GM18517 (cell line): Measurements from ENCODE around the gene PRDM16.

Experiments used
- ATAC-seq: cut with Tn5 transposase; IDR thresholded peaks from one replicate; pipeline ENCODE4 v1.9.1; 2021; ENCODE audit warnings: mild to moderate bottlenecking, moderate library complexity; ENCODE audit not compliant: unreplicated experiment

The PRDM16 gene

DNA sequence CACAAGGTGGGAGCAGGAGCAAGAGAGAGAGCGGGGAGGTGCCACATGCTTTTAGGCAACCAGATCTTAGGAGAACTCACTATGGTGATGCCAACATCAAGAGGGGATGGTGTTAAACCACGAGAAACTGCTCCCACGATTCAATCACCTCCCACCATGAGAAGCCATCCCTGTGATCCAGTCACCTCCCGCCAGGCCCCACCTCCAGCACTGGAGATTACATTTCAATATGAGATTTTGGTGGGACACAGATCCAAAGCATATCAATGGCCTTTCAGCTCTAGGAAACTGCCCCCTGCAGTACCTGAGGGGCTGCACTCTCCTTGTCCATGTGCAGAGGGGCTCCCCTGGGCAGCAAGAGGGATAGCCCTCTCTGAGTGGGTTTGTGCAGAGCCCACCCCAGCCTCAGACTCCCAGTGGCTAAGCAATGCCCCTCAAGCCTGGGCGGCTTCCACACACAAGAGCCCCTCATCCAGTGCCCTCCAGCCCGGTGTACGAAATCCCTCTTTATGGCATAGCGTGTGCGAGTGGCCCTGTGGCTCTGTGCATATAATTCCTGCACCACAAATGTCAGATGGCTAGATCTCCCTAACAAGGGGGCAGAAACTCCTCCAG is 15.5 kb upstream of the PRDM16 start:
- ATAC-seq, result no peak

DNA sequence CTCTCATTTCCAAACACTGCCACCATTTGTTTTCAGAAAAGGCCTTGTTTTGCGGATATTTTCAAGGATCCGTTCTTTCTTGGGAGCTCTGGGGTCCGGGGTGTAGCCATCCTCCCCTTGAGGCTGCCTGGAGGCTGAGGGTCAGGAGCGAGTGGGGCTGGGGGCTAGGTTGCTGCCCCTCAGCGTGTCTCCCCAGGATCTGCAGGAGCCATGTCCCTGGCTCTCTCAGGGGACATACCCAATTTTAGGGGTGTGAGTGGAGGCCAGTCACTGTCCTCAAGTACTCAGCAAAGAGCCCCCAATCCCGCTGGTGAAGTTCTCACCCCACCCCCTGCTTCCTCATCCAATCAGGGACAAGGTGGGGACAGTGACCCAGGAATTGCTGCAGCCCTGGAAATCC is 15.0 kb upstream of the PRDM16 start:
- no peak for ATAC-seq

DNA sequence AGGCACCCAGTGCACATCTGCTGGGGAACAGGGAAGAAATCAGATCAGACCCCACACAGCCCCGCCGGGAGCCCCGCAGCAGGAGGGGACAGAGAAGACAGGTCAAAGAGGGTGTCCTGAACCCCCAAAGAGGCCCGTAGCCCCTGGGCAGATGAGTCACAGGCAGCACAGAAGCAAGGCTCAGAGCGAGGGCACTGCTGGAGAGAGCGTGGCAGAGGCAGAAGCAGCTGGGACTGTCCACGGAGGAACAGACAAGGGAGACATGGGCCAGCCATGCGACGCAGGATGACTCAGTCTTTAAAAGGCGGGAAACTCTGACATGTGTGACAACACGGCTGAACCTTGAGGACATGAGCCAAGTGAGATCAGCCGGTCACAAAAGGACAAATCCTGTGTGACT is 14.5 kb upstream of the PRDM16 start:
- ATAC-seq, result no peak

DNA sequence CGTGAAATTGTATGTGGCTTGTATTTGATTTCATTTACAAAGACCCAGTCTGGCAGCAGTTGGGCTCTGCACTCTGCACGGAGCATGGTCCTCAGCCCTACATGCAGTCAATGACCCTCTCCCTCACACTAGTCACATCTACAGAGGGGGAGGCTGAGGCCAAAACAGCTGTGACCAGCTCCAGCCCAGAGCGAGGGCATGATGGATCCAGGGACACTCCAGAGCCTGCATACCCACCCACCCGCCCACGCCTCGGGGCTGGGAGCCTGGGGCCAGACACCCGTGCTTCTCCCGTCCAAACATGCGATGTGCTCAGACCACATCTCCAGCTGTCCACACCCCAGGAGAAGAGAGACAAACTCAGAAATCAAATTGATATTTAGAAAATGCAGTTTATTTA is 14.0 kb upstream of the PRDM16 start:
- no peak for ATAC-seq

DNA sequence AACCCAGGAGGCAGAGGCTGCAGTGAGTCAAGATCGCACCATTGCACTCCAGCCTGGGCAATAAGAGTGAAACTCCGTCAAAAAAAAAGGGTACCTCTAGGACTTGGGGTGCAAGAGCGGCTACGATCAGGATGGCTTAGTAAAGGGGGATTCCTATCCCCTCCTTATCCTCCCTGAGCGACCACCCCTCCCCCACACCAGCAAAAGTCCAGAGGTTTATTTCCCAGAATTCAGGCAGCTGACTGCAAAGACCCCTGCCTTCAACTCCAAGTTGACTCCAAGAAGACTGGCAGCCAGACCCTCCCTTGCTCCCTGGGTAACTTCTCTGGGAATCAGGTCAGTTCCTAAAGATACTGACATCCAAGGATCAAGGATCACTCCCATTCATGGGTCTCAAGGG is 12.4 kb upstream of the PRDM16 start:
- ATAC-seq, result no peak

DNA sequence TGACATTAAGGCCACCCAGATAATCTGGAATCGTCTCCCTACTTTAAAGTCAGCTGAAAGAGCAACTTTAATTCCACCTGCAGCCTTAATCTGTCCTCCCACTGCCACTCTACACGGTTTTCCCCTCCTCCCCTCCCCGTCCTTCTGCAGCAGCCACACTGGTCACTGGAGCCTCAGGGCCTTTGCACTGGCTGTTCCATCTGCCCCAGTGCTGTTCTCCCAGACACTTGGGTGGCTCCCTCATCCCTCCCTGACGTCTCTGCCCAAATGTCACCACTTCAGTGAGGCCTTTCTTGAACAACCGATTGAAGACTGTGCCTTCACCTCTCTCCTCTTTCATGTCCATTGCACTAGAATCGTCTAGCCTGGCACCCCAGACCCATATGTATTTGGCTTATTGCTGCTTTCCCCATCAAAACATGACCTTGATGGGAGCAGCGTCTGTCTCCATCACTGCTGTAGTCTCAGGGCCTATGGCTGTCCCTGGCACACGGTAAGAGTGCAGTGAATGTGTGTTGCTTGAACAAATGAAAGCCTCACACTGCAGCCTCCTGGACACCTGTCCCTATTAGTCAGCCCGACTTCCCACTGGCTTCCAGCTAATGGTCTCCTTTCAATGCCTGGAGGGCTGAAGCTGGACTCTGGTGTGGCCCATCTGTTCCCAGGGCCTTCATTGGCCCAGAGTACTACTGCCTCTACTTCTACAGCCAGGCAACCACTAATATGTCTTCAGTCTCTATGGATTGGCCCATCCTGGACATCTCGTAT is 10.6 kb upstream of the PRDM16 start:
- no peak for ATAC-seq

DNA sequence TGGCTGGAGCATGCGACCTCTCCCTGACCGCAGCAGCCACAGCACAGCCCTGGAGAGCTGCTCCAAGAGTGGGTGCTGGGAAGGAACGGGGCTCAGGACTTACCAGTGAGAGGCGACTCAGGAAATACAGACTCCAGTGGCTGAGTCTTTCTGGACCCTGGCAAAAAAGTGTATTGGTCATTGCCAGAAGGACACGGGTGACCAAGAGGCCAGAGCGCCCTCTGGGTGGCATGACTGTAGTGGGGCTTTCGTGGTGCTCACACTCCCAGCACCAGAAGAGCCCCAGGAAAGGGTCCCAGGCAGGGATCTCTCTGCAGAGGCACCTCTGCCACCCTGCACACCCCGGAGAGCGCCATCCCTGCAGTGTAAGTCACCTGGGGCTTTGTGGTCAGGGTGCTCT is 8.9 kb upstream of the PRDM16 start:
- no peak for ATAC-seq

DNA sequence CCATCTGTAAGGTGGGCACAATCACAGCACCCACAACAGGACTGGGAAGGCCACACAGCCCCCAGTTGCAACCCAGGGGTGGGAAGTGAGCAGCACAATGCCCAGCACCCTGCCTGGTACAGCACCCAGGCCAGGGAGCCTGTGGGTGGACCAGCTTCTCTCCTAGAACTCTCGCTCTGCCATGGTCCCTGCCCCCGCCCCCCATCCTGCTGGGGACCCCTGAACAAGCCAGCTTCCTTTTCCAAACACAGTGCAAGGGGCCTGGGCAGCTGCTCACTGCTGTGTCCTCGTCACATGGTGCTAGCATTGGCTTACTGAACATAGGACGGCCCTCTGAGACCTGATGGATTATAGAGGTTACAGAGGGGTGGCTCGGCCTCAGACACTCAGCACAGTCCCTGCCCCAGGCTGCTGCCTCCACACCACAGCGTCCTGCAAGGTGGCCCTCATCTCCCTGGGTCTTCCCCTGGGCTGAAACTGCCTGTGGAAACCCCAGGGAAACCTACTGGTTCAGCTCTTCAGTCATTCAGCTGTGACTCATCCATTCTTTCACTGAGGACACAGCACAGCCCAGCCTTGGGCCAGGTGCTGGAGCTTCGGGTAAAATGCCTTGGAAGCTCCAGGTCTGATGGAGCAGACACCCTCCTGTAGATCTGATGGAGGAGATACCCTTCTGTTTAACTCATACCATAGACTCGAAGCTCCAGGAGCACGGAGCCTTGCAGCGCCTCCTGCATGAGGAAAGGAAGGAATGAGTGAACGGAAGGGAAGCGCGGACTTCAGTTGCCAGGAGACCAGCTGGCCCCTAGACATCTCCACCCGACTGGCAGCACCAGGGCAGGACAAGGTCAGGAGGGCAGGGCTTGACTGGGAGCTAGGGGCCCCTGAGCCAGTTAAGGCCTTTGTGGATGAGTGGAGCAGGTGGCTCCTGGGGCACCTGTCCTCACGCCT is 8.1 kb upstream of the PRDM16 start:
- no peak for ATAC-seq

DNA sequence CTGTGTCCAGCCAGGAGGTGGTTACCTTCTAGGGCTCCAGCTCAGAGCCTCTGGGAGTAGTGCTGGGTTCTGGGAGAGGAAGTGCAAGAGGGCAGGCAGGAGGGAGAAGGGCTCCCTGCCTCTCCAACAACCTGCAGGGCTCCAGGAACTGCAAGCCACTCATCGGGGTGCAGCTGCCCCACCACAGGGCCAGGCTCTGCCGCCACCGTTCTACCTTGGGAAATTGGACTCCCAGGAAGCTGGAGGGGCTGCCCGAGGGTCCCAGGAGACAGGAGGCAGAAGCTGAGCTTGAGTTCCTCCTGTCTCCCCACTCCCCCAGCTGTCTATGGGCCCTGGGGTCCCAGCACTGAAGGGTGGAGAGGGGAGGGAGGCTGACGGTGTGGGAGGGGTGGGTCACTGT is 7.4 kb upstream of the PRDM16 start:
- no peak for ATAC-seq

DNA sequence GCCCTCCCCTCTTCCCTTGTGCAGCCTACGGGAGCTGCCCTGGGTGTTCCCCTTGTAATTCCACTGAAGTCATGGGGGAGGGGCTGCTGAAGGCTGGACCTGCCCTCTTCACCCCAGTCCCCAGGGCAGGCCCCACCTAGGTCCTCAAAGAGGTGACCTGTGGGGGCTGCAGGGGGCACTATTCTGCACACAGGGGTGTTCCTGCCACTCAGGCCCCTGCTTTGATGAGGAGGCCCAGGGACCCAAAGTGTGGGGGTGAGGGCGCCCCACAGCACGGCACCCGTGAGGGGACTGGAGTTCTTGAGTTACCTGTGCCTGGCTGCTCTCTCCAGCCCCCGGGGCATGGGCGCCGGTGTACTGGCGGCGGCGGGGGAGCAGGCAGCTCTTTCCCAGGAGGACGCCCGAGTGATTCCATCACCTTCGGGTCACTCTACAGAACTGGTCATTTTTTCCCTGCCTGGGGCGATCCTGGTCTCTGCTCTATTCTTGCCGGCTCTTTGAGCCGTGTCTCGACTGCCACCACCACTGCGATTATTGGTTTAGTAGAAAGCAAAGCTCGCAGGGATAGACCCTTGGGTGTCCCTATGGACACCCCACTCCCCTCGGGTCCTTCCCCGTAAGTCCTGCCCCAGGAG is 6.9 kb upstream of the PRDM16 start:
- no peak for ATAC-seq

DNA sequence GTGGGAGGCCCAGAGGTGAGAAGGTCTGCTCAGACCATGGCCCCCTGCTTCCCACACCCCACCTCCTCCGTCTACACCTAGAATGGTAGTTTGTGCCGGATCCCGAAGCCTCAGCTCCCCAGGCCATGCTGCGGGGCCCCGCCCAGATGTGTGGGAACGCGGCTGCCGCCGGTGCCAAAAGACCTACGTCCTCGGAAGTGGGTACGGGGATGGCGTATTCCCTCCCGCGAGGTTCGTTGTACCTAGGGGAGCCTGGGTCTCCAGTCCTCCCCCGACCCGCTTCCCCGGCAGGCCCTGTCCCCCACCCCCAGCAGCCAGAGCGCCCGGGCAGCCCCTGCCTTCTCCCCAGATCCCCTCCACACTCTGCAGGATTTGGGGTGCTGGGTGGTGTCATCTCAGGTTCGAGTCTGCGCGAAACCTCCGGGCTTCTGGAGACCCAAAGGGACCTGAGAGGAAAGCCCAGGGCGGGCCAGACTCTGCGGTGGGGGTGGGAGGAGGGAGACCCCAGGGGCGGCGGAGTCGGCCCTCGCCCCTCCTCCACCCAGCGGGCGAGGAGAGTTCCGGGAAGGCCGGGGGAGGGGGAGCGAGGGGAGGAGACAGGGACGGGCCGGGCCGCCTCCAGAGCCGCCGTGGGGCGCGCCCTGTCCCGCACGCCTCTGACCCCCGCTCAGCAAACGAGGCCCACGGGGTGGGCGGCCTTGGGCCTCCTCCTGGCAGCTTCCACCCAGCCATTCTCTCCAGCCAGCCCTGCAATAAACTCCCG is 6.2 kb upstream of the PRDM16 start:
- ATAC-seq, result no peak

DNA sequence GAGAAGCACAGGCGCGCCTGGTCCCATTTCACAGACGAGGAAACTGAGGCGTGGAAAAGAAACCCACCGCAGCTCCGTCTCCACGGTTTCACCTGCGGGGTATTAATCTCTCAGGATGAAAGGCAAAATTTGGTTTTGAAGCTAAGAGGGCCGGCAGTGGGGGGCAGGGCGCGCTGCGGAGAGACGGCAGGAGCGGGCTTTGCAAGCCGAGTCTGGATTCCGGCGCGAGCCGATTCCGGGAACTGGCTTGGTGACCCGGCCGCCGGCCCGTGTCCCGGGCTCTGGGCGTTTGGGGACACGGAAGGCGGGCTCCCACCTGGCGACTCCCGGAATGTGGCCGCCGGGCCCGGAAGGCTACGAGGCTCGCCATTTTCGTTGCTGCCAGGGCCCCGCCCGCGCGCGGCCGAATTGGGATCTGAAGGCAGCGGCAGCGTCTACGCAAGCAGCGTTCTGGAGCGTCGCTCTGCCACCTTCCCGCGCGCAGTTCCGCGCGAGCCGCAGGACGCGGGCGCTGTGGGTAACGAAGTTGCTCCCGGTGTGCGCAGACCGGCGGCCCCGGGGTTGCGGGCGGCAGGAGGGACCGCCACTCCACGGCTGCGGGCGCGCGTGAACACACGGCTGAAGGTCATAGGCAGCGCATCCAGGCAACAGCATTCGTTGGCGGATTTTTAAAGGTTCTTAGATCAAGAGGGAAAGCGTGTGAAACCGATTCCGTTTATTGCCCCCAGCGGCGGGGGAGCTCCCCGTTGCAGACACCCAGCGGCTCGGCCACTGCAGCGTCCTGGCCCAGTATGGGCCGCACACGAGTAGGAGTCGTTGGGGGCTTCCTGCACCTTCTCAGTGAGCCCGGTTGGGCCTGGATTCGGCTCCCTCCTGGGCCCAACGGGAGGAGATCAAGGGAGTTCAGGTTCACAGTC is 5.4 kb upstream of the PRDM16 start:
- ATAC-seq, result no peak

DNA sequence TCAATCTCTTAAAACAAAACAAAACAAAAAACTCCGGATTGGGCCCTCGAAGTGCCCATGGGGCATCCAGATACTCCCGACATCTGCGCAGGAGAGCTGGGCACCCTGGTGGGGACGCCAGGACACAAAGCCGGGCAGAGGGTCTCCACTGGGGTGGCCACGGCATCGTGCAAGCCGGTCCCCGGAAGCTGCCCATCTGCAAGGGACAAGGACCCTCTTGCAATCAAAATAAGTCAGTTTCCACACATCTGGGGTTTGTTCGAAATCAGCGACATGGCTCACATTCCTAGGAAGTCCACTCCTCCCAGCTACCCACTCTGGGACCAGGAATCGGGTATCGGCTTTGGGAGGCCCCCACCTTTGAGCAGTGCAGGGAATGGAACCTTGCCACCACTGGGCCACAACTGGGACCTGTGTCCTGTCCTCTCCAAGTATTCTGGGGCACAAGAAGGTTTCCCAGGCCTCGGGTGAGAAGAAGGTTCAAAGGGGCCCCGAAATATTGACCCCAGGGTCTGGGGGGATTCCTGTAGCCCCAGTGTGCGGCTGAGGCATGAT is 4.6 kb upstream of the PRDM16 start:
- ATAC-seq, result no peak

DNA sequence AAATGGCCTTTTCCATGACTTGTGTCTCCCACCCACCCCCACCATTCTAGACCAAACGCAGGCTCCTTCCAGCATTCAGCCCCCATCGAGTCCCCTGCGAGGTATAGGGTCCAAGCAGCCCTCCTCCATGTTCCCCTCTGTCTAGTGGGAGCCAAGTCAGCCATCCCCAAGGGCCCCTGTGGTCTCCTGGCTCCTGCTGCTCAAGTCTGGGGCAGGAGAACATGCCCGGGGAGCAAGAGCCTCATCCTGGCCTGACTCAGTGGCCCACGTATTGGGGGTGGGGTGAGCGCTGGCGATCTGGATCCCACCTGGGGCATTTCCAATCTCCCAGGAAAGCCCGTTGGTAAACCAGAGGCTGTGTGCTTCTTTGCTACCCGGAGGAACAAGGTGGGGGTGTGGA is 4.1 kb upstream of the PRDM16 start:
- ATAC-seq, result no peak

DNA sequence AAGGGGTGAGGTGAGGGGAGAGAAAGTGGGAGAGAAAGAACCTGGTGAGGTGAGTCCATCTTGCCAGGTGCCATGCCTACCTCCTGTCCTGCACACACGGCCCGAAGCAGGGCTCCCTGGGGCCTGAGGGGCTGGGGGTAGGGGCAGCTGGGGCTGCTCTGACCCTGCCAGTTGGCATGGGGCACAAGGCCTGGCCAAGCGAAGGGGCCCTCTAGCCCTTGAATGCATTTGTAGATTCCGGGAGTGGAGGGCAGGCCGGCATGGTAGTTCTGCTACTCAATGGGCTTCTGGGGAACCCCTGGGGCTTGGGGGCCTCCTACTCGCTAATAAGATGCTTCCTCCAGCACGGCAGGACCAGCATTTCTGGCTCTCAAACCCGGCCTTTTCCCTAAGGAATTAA is 3.6 kb upstream of the PRDM16 start:
- ATAC-seq, result no peak

DNA sequence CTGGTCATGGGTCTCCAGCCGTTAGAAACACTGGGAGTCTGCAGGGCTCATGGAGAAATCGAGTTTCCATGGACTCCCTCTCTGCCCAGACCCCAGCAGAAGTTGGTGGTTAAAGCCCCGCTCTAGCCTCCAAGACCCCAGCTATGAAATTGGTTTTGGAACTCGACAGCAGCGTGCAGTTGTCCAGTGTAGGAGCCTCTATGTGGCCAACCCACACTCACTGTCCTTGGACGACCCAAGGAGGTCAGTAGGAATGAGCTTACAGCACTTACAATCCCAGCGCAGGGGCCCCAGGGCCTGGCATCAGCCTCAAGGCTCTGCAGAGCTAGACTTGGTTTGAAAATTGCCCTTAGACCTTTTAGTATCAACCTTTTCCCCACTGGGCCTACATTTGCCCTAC is 3.2 kb upstream of the PRDM16 start:
- no peak for ATAC-seq

DNA sequence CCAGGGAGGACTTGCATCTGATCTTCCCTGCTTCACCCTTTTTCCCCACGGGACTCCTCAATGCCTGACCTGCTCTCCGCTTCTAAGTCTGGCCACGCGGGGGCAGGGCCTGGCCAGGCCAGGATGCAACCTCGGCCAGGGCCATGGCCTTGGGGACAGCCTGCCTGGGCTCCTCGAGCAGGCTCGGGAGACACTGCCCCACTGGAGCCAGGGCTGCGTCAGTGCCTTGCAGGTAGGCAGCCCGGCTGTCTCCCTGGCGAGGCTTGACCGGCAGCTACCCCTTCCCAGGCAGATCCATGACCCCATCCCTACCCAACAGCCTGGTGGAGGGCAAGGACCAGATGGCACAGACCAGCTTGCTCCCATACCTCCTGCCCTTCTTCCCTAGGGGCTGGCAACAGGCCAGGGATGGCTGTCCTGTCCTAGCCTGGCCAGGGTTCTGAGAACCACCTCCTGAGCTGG is 2.7 kb upstream of the PRDM16 start:
- no peak for ATAC-seq

DNA sequence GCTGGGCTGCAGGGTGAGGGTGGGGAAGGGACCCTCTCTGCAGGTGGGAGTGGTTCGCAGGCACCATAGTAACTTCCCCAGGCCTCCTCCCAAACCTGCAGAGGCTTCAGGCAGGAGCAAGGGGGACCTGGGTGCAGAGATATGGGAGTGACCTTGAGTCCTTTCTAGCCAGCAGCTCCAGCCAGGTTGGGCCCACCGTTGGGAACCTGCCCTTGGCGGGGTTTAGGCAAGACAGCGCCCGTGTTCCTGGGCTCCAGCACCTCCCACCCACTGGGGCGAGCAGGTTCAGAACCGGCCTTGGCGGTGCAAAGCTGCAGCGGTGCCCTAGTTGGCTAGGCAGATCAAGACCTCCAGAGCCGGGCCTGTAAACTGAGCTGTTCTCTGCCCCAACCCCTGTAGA is 2.2 kb upstream of the PRDM16 start:
- no peak for ATAC-seq

DNA sequence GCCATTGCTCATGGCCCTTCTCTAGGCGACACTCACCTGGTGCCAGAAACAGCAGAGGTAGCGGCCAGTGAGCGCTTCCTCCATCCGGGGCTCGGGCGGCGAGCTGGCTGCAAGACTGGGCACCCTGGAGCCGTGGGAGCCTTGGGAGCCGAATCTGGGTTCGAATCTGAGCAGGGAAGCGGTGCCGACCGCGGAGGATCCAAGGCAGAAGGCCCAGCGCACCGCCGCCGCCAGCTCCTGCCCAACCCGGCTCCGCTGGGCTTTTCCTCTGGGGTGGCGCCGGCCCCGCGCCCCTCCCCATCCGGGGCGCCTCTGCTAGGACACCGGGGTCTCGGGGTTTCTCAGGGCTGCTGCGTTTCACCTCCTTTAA is 1.7 kb upstream of the PRDM16 start:
- ATAC-seq, result no peak
